OCI-LY3 (cell line): ENCODE data around the gene MRPL20.
"Not testable (repeated sequence)": the region's sequence is repeated elsewhere in the genome, so short reads cannot be mapped to it uniquely, and the experiment has no call there.

Experiments
- EZH2phosphoT487 ChIP-seq: fragments of 200-600 bp; shearing (Covaris generic); IDR thresholded peaks from 2 replicates; pipeline ENCODE4 v1.6.1; 2018; ENCODE audit warnings: antibody characterized with exemption, mixed run types, low read depth
- TF ChIP-seq, protein P1 (sequence below): fragments of 200-600, 300-600 bp; sonication (generic); IDR thresholded peaks from 2 replicates; pipeline ENCODE4 v1.5.1; 2014; ENCODE audit warnings: antibody characterized with exemption, low read length, low read depth

DNA sequence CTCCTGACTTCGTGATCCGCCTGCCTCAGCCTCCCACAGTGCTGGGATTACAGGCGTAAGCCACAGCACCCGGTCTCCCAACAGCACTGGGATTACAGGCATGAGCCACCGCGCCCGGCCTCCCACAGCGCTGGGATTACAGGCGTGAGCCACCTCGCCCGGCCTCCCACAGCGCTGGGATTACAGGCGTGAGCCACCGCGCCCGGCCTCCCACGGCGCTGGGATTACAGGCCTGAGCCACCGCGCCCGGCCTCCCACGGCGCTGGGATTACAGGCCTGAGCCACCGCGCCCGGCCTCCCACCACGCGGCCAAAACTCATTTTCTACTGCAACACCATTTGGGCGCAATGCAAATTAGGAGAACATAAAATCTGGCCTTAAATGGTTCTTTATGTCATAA is 21.8 kb downstream of the MRPL20 start:
- TF ChIP-seq EZH2phosphoT487 = not testable (repeated sequence)
- TF ChIP-seq, protein P1, sequence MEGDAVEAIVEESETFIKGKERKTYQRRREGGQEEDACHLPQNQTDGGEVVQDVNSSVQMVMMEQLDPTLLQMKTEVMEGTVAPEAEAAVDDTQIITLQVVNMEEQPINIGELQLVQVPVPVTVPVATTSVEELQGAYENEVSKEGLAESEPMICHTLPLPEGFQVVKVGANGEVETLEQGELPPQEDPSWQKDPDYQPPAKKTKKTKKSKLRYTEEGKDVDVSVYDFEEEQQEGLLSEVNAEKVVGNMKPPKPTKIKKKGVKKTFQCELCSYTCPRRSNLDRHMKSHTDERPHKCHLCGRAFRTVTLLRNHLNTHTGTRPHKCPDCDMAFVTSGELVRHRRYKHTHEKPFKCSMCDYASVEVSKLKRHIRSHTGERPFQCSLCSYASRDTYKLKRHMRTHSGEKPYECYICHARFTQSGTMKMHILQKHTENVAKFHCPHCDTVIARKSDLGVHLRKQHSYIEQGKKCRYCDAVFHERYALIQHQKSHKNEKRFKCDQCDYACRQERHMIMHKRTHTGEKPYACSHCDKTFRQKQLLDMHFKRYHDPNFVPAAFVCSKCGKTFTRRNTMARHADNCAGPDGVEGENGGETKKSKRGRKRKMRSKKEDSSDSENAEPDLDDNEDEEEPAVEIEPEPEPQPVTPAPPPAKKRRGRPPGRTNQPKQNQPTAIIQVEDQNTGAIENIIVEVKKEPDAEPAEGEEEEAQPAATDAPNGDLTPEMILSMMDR = not testable (repeated sequence)
